ENCODE results near the gene IMMP2L.

Gene IMMP2L

DNA sequence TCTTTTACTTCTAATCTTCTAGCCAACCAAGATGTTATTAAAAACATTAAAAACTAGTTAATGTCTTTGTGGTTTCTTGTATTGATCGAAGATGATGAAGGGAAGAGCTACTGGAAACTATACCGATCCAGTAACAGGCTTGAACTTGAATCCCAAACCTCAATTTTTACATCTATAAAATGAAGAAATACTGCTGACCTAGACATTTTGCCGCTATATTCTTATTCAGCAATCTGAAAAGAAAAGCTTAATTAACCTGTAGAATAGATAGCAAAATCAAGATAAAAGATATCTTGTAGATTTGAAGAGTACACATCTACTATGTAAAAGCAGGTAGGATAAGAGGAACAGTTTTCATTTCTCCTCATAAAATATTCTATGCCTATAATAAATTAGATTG, 797.4 kb downstream of the IMMP2L start:
- DNase-seq = no peak

GRCh38 chr7:110762546-110763225, 799.6 kb downstream of the IMMP2L start:
- no peak for DNase-seq

DNA sequence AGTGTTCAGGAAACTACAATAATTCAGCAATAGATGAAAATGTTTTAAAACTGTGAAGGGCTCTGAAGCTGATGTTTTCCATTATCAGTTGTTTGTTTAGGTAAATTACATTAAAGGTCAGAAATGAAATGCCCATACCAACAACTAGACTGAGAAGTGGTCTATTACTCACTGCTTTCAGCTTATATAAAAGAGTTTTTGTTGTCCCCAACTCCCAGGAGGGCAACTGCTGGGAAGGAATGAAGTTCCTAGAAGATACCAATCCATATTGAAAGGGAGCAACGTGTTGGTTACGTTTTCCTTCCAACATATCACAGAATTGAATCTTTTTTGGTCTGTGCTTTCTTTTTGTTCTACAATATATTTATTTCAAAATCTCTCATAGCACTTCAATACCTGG, 802.0 kb downstream of the IMMP2L start:
- no peak for DNase-seq

DNA sequence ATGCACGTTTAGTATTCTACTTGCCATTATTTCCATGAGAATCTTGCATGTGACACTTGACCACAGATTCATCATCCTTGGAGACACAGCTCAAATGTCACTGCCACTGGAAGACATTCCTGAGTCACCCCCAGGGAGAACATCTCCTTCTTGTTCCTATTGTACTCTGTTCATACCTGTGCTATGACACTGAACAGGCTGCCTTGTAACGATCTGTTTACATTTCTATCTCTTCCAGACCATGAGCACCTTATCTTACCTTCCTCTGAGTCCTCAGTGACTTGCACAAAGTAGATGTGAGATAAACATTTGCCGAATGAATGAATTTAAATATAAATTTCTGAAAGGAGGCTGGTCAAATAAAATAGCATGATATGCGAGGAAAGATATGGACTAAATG, 803.2 kb downstream of the IMMP2L start:
- no peak for DNase-seq

- DNase-seq = no peak
Observed at GRCh38 chr7:110754649-110755048, 807.6 kb downstream of the IMMP2L start.

DNA sequence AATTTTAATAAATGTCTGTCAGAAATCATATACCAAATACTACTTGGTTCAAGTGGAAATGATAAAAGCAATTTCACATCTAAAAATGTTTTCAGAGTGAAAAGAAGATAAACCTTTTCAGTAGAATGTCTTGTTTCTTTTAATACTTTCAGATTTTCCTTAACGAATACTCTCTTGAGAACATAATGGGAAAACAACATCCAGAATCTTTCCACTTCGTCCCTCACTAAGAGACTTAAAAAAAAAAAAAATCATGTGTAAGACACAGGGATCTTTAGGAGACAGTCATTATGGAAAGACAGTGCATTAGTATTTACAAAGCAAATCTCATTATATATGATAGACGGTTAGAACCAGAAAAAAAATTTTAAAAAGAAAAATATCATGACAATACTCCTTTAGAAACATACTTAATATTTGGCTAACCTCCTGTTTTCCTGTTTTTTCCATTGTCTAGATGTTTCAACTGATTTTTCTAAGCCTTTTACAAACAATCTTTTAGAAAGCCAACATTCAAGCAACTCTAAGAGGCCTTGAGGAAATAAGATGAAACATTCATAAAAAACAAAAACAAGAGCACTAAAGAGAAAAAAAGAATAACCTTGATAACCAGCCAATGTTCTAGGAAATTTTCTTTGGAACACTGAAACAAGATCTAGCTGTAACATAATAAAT, 811.2 kb downstream of the IMMP2L start:
- DNase-seq = no peak

DNA sequence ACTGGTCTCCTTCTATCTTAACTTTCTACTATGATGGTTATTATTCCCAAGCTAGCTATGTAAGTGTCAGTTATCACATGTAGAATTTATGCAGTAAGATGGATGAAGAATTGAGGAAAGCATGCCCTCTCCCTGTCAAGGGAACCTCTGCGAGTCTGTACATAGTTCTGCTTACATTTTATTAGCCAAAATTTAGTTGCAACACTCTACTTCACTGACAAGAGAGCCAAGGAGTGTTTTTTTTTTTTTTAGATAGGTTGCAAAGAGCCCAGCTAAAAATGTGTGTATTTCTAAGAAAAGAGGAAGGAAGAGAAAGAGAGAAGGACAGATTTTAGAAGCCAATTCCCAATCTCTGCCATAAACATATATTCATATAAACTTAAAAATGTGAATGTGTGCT, 829.1 kb downstream of the IMMP2L start:
- no peak for DNase-seq

- no peak for DNase-seq
Observed at GRCh38 chr7:110724811-110725210, 837.5 kb downstream of the IMMP2L start.

DNA sequence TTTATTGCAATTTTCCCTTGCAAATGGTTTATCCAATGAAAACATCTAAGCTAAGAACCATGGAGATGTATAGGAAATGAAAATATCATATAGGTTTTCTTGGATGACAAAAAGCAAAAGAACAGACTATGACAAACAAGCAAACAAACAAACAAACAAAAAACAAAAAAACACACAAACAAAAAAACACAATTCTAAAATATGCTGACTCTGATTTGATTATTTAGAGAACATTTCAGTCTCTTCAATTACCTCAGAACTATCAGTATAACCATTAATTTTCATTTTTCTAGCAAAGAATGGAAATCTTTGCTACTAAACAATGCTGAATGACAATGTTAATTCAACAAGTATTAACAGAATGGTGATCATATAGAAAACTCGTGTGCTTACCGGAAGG, 840.9 kb downstream of the IMMP2L start:
- DNase-seq = no peak

DNA sequence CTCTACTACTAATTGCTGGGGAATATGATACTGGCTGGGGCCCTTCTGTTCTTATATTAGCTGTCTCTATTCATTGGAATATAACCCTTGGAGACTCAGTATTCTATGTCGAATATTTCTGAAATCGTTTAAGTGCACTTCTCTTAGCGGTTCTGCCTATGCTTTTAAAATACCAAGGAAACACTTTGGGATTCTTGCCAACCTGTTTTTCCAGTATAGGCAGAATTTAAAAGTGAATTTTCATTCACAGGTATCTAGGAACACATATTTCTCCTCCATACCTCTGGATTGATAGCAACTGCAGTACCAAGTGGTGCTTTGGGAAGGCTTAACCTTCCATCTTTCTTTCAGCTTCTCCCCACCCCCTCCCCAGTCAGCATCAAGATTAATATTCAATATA, 841.7 kb downstream of the IMMP2L start:
- no peak for DNase-seq

- no peak for DNase-seq
Observed at GRCh38 chr7:110719741-110720140, 842.6 kb downstream of the IMMP2L start.

GRCh38 chr7:110718503-110719205, 843.6 kb downstream of the IMMP2L start:
- no peak for DNase-seq

DNA sequence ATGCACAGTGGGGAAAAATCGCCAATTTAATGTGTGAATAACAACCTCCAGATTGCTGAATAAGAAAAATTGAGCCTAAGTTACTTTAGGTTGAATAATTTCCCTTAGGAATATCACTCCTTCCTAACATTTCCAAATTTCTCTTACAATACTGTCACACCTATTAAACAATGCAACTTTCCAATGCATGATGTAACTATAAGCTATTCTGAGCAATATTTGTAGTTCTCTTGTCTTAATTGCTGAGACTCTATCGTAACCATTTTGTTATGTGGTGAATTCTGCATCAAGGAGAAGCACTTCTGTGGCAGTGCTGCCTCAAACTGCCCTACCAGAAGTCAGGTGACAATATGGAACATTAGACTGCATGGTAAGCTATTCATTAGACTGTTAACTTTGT, 858.1 kb downstream of the IMMP2L start:
- no peak for DNase-seq

- no peak for DNase-seq
Observed at GRCh38 chr7:110698576-110698975, 863.7 kb downstream of the IMMP2L start.

- DNase-seq = no peak
Observed at GRCh38 chr7:110693344-110693743, 868.9 kb downstream of the IMMP2L start.

GRCh38 chr7:110688908-110689307, 873.4 kb downstream of the IMMP2L start:
- DNase-seq = no peak

DNA sequence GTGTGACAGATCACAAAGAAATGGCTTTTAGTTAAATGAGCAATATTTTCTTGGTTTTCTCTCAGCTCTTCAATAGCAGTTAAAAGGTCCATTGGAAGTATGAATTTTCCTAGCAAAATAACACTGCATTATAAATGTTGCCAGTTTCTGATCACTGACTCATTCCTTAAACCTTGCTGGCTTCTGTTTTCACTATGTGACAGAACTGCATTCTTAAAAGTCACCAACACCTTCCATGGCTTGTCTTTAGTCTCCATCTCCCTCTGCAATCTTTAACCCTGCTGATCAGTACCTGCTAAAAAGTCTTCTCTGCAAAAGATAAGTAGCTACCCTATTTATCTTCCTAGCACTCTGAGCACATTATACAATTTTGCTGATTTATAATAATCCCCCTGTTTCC, 876.4 kb downstream of the IMMP2L start:
- no peak for DNase-seq

DNA sequence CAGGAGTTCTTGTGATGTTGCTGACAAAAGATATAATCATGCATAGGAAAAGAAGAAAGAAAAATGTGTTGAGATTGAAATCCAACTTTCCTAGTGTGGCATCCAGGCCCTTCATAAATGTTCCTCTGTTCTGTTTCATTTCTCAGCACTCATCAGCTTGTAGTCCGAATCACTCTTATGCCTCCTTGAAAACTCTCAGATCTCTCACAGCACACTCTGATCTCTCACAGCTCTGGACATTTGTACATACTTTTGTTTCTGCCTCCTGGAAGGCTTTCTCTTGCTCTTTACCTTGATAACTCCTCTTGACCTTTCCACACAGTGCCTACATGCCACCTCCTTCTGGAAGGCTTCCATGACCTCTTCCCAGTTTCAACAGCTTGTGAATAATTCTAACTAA, 880.4 kb downstream of the IMMP2L start:
- no peak for DNase-seq

- DNase-seq = no peak
Observed at GRCh38 chr7:110677405-110677804, 884.9 kb downstream of the IMMP2L start.

GRCh38 chr7:110676785-110677184, 885.5 kb downstream of the IMMP2L start:
- DNase-seq = no peak

DNA sequence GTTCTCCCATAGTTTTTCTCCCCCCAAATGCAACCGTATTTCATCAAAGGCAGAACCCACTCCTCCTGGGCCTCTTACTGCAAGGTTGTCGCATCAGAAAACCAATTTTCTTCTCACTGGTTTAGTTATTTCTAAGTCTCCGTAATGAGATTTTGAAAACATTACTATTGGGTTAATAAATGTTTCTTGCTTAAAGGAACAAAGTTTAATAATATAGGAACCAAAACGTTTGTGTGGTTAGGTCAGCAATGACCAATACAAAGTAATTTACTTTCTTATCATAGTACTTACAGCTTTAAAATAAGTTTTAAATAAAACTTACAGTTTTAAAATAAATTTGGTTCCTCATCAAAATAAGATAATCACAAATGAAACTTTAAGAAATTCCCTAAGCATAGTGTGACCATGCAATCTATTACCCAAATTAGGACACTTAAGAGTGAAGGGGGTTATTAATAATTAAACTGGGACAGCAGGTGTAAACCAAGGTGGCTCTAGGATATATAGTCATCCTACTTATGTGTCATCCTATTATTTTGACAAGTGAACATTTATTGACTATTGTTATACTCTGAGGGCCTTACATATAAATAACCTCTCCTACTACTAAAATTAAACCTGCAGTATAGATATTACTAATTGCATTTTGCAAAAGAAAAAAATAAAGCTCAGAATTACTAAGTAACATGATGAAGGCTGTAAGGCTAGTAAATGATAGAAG, 886.7 kb downstream of the IMMP2L start:
- no peak for DNase-seq

DNA sequence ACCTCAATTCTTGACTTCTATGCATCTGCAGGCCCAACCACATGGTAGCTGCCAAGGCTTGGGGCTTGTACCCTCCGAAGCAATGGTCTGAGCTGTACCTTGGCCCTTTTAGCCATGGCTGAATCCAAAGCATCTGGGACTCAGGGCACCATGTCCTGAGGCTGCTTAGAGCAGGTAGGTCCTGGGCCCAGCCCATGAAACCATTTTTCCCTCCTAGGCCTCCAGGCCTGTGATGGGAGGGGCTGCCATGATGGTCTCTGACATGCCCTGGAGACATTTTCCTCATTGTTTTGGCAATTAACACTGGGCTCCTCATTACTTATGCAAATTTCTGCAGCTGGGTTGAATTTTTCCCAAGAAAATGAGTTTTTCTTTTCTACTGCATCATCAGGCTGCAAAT, 889.1 kb downstream of the IMMP2L start:
- DNase-seq = no peak

DNA sequence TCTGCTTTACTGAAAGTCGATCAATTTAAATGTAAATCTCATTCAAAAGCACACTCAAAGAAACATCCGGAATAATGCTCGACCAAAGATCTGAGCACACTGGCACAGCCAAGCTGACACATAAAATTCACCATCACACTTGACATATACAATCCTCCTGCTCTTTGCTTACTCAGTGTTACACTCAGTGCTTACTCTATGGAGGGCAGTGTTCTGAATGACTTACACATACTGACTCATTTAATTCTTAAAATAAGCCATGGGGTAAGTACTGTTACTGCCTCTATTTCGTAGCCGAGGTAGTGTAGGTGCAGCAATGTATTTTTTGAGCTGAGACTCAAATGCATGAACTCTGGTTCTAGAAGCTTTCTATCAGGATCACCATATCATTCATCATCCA, 892.9 kb downstream of the IMMP2L start:
- no peak for DNase-seq

GRCh38 chr7:110664803-110665202, 897.5 kb downstream of the IMMP2L start:
- no peak for DNase-seq

Data from activated CD4-positive, CD25-positive, alpha-beta regulatory T cell (primary cell).